DMS 273 (cell line): Measurements from ENCODE around the gene BTLA.
A peak's percentile ranks its signal among the peaks of the same experiment; 100 is the strongest.
"Not testable (repeated sequence)": the region's sequence is repeated elsewhere in the genome, so short reads cannot be mapped to it uniquely, and the experiment has no call there.

Experiments
- DNase-seq: peaks from one replicate; lab custom pipeline; 2025; ENCODE audit not compliant: unreplicated experiment; lab: John Stamatoyannopoulos, UW

The BTLA gene

GRCh38 chr3:112456147-112456546 lies 43.1 kb downstream of the BTLA start:
- DNase-seq: no peak

GRCh38 chr3:112448939-112449338 lies 50.3 kb downstream of the BTLA start:
- DNase-seq: no peak

DNA sequence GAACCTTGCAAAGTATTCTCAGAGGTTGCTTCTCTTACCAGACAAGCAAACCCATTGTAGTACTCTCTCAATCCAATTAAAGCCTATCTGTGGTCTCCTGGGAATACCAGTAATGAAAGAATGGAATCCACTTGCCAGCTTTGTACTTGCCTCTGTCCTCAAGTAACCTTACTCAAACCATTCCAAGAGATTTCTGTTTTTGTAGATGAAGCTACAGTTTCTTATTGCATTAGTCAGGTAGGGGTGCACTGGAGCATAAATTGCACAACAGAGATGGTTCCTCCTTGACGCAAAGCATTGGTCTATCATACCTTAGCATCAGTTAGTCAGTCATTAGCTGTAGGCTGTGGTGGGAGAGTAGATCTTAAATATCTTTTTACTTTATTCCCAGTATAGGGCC lies 52.9 kb downstream of the BTLA start:
- DNase-seq: peak; percentile 25

- no peak for DNase-seq
Observed at GRCh38 chr3:112445839-112446238, 53.4 kb downstream of the BTLA start.

DNA sequence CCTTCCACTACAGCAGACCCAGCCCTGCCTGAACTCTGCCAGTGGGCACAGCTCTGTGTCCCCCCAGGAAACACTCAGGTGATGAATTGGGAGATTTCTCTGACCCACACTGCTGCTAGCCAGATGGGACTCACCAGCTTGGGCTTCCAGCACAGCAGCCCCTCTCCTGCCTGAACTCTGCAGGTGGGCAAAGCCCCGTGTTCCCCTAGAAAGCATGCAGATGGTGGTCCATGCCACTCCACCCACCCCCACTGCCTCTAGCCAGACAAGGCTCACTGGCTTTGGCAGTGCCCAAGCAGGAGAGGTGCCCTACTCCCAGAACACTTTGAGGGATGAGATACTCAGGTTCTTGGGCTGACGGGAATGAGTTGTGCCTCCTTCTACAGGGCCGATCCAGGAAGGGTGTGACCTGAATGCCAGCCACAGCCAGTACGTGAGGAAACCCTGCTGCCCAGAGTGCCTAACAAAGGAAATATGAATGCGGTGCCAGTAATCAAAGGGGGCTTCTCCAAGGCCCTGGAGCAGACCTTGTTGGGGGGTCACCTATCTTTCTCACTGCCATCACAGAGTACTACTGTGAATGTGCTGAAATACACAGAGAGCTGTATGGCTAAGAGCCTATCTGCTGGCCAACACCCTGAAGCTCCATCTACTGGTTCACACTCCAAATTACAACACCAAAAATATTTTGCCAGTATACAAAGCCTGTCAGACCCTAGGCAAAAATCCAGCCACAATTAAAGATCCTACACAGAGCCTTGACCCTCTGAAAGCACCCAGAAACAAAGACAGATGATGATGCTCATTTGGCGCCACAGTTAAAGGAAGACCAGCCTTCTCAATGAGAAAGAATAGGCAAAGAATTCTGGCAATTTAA lies 61.9 kb downstream of the BTLA start:
- DNase-seq: peak; percentile 38

DNA sequence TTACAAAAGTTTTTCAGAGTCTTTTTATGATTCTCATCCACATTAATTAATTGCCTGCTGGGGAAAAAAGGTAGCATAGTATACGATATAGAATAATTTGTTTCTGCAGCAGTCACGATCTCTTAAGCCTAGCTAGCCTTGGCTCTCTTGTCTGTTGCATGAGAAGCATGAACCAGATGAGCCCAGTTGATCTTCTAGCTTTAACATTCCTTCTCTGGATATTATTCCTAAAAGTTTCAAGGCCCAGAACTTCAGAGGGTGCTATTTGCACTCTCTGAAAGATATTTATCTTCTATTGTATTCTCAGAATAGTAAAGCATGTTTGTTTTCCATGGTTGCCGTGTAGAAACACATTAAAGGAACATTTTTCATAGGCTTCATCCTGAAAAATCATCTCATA lies 69.3 kb downstream of the BTLA start:
- no peak for DNase-seq

- no peak for DNase-seq
Observed at GRCh38 chr3:112427123-112427522, 72.1 kb downstream of the BTLA start.

DNA sequence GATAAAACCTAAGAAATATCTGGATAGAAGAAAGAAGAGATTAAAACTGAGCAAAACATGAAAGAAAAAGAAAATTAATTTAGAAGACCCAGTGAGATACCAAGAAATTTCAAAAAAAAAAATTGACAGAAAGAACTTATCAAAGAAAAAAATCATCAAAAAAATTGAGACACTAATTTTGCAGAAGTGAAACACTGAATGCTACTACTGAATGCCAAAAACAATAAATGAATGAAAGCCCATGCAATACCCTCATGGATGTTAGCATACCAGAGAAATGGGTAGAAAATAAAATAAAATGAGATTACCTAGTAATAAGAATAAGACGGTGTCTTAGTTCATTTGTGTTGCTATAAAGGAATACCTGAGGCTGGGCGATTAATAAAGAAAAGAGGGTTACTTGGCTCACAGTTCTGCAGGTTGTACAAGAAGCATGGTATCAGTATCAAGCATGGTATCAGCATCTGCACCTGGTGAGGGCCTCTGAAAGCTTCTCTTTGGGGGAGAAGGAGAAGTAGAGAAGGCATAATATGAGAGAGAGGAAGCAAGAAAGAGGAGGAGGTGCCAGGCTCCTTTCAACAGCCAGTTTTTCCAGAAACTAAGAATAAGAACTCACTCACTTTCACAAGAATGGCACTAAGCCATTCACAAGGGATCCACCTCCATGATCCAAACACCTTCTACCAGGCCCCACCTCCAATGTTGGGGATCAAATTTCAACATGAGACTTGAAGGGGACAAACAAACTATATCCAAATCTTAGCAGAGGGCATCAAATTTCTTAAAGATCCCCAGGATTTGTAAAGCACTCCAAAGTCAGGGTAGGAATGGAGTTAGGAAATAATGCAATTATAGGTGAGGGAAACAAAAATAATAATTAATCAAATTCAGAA lies 73.2 kb downstream of the BTLA start:
- DNase-seq: no peak

- DNase-seq: no peak
Observed at GRCh38 chr3:112425382-112425781, 73.9 kb downstream of the BTLA start.

GRCh38 chr3:112424394-112424793 lies 74.9 kb downstream of the BTLA start:
- DNase-seq: no peak

- DNase-seq: not testable (repeated sequence)
Observed at GRCh38 chr3:112422921-112423320, 76.4 kb downstream of the BTLA start.

GRCh38 chr3:112418526-112418925 lies 80.7 kb downstream of the BTLA start:
- not testable (repeated sequence) for DNase-seq

GRCh38 chr3:112417696-112418318 lies 81.5 kb downstream of the BTLA start:
- no peak for DNase-seq

- no peak for DNase-seq
Observed at GRCh38 chr3:112416391-112417212, 82.7 kb downstream of the BTLA start.

GRCh38 chr3:112415390-112415789 lies 83.9 kb downstream of the BTLA start:
- DNase-seq: no peak
